Breast epithelium (tissue), 4 donors: Measurements from ENCODE around the gene UCK2. TPM values are rescaled to one million over a fixed set of nuclear protein-coding genes. Genes with fewer than 3 reads are reported as not detected.

ENCODE experiments used
- DNase-seq, 2 donors: peaks; one replicate each; pipeline ENCODE4 v3.0.0-alpha.2; 2019; ENCODE audit warnings: low spot score in 2 of 2
- H3K27ac ChIP-seq, 2 donors: fragments of 200-600 bp; sonication (generic) in 1 of 2; one replicate each; pipeline ENCODE4 v1.5.1; 2016 to 2019; ENCODE audit warnings: mild to moderate bottlenecking in 1 of 2
- H3K27me3 ChIP-seq, 2 donors: fragments of 200-600 bp; sonication (generic) in 1 of 2; one replicate each; pipeline versions ENCODE4 v1.5.1 to v1.6.0; 2017 to 2019; ENCODE audit warnings: control low read depth in 1 of 2, mild to moderate bottlenecking in 1 of 2
- H3K36me3 ChIP-seq: fragments of 200-600 bp; one replicate; pipeline ENCODE4 v1.5.1; 2019
- H3K4me1 ChIP-seq, 2 donors: fragments of 200-600 bp; sonication (generic); one replicate each; pipeline ENCODE4 v1.5.1; 2016 to 2019; ENCODE audit warnings: control low read depth in 1 of 2
- H3K4me3 ChIP-seq, 3 donors: fragments of 200-600 bp; sonication (generic); 1 replicate in 2 of 3; 2 replicates in 1 of 3; pipeline ENCODE4 v1.5.1; 2016 to 2019; ENCODE audit warnings: mild to moderate bottlenecking in 3 of 3, moderate library complexity in 2 of 3
- H3K9me3 ChIP-seq, 2 donors: fragments of 200-600 bp; sonication (generic) in 1 of 2; one replicate each; pipeline ENCODE4 v1.5.1; 2016 to 2019; ENCODE audit warnings: control low read depth in 1 of 2
- POLR2A ChIP-seq: fragments of 450-650 bp; IDR thresholded peaks from one replicate; pipeline ENCODE4 v1.6.1; 2016; ENCODE audit warnings: antibody characterized with exemption, mild to moderate bottlenecking, moderate library complexity
- POLR2AphosphoS5 ChIP-seq, 3 donors: sonication (generic); formaldehyde crosslinking; IDR thresholded peaks; one replicate each; pipeline ENCODE4 v1.6.1; 2017; ENCODE audit warnings: antibody characterized with exemption in 3 of 3
- intact Hi-C: fragments of 100-400 bp; cut with DNase I; formaldehyde crosslinking; loops from one replicate; pipeline ENCODE4 v1.15.1; 2023; ENCODE audit warnings: low total_unique reads
- total RNA-seq, 3 donors: library from RNA; depleted of rRNA; stranded (reverse); fragments of >200 nt; gene quantifications; one replicate each; pipeline ENCODE4 v1.1.0, GENCODE V29; 2016
- TF ChIP-seq, protein P1 (sequence below), 3 donors: fragments of 450-650 bp; IDR thresholded peaks; one replicate each; pipeline ENCODE4 v1.5.1; 2016 to 2017; ENCODE audit warnings: antibody characterized with exemption in 3 of 3, mild to moderate bottlenecking in 3 of 3, moderate library complexity in 3 of 3

Gene UCK2
- total RNA-seq, 3 donors from 2014 or later, result 13.6 to 51.1 (median 45.9) TPM

- Histone ChIP-seq H3K4me3 (no peak overlapping the region), H3K27ac (peak overlapping the region; percentile 76 to 85), H3K9me3 (no peaks in the 10 kb centered on the region), H3K27me3 (no peaks in the 10 kb centered on the region), H3K36me3 (no peaks in the 10 kb centered on the region), H3K4me1 (peaks cover 5 to 12% of the 10 kb centered on the region in 2 donors)
- no peak for DNase-seq
- TF ChIP-seq, protein P1, sequence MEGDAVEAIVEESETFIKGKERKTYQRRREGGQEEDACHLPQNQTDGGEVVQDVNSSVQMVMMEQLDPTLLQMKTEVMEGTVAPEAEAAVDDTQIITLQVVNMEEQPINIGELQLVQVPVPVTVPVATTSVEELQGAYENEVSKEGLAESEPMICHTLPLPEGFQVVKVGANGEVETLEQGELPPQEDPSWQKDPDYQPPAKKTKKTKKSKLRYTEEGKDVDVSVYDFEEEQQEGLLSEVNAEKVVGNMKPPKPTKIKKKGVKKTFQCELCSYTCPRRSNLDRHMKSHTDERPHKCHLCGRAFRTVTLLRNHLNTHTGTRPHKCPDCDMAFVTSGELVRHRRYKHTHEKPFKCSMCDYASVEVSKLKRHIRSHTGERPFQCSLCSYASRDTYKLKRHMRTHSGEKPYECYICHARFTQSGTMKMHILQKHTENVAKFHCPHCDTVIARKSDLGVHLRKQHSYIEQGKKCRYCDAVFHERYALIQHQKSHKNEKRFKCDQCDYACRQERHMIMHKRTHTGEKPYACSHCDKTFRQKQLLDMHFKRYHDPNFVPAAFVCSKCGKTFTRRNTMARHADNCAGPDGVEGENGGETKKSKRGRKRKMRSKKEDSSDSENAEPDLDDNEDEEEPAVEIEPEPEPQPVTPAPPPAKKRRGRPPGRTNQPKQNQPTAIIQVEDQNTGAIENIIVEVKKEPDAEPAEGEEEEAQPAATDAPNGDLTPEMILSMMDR (IDR thresholded peaks at IDR 0.05), result no peak
- TF ChIP-seq POLR2A, result no peak
- TF ChIP-seq POLR2AphosphoS5 (IDR thresholded peaks at IDR 0.05), result no peak
- intact Hi-C loops, result no loop called here
Observed at GRCh38 chr1:165885305-165885694, 57.9 kb downstream of the UCK2 start.

DNA sequence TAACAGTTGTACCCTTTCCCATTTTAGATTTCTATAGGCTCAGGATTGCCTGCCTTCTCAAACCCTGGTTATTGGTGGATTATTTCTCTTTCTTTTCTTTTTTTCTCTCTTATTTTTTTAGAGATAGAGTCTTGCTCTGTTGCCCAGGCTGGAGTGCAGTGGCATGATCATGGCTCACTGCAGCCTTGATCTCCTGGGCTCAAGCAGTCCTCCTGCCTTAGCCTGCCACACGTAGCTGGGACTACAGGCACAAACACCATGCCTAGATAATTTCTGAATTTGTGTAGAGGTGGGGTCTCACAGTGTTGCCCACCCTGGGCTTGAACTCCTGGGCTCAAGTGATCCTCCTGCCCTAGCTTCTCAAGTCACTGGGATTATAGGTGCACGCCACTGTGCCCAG is 58.8 kb downstream of the UCK2 start:
- H3K36me3 ChIP-seq, result no peaks in the 10 kb centered on the region
- intact Hi-C loops, result no loop called here
- DNase-seq, result no peak
- H3K27ac ChIP-seq, result peak overlapping the region; percentile 57 to 59
- H3K27me3 ChIP-seq, result no peaks in the 10 kb centered on the region
- H3K4me3 ChIP-seq, result no peak overlapping the region
- TF ChIP-seq POLR2AphosphoS5 (IDR thresholded peaks at IDR 0.05) (no peak), POLR2A (no peak)
- TF ChIP-seq, protein P1 (IDR thresholded peaks at IDR 0.05), result no peak
- H3K4me1 ChIP-seq, result peaks cover 5 to 12% of the 10 kb centered on the region in 2 donors
- no peaks in the 10 kb centered on the region for H3K9me3 ChIP-seq

DNA sequence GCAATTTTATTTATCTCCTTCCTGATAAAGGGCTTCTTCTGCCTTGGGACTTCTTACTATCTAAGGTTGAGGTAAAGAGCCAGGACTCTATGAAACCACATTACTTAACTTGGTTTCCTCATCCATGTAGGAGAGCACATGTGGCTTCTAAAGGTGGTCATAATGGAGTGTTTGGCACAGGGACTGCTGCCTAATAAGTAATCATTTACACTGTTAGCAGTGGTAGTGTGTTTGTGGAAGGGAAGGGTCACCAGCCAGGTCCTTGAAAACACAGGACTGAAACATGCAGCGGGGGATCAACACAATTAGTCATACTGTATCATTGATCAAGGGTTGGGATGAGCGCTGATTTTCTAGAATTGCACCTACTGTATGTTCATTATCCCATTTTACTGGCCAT is 59.6 kb downstream of the UCK2 start:
- Histone ChIP-seq H3K36me3 (no peaks in the 10 kb centered on the region), H3K4me1 (peaks cover 5 to 12% of the 10 kb centered on the region in 2 donors), H3K27ac (peak overlapping the region; percentile 57 to 59), H3K9me3 (no peaks in the 10 kb centered on the region), H3K4me3 (no peak overlapping the region), H3K27me3 (no peaks in the 10 kb centered on the region)
- DNase-seq, result no peak
- TF ChIP-seq, protein P1 (IDR thresholded peaks at IDR 0.05), result no peak
- TF ChIP-seq POLR2A (no peak), POLR2AphosphoS5 (IDR thresholded peaks at IDR 0.05) (no peak)
- intact Hi-C loops, result no loop called here

- Histone ChIP-seq H3K4me3 (no peak overlapping the region), H3K4me1 (peaks cover 5 to 12% of the 10 kb centered on the region in 2 donors), H3K9me3 (no peaks in the 10 kb centered on the region), H3K27ac (peak overlapping the region; percentile 52 to 68), H3K27me3 (no peaks in the 10 kb centered on the region), H3K36me3 (no peaks in the 10 kb centered on the region)
- intact Hi-C loops, result no loop called here
- TF ChIP-seq POLR2A (no peak), POLR2AphosphoS5 (IDR thresholded peaks at IDR 0.05) (peak in 1 of 3 donors; percentile 40)
- no peak for DNase-seq
Observed at GRCh38 chr1:165887877-165888551, 60.6 kb downstream of the UCK2 start.

DNA sequence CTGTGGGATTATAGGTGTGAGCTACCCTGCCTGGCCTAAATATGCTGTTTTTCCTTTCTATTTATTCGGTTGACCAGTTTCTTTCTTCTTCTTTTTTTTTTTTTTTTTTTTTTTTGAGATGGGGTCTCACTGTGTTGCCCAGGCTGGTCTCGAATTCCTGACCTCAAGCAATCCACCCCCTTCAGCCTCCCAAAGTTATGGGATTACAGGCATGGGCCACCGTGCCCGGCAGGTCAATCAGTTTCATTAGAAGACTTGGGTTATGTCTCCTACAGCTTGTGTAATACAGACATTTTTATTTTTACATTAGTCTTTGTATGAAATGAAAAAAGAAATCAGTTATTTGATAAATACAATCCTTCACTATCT is 61.1 kb downstream of the UCK2 start:
- TF ChIP-seq POLR2AphosphoS5 (IDR thresholded peaks at IDR 0.05) (no peak), POLR2A (no peak)
- TF ChIP-seq, protein P1 (IDR thresholded peaks at IDR 0.05), result no peak
- no peak overlapping the region for H3K4me3 ChIP-seq
- peaks cover 5 to 12% of the 10 kb centered on the region in 2 donors for H3K4me1 ChIP-seq
- no peaks in the 10 kb centered on the region for H3K27me3 ChIP-seq
- H3K36me3 ChIP-seq, result no peaks in the 10 kb centered on the region
- H3K9me3 ChIP-seq, result no peaks in the 10 kb centered on the region
- intact Hi-C loops, result no loop called here
- no peak for DNase-seq
- peak overlapping the region; percentile 52 to 68 for H3K27ac ChIP-seq
